ENCODE results near the gene H2BK1.

Gene H2BK1

DNA sequence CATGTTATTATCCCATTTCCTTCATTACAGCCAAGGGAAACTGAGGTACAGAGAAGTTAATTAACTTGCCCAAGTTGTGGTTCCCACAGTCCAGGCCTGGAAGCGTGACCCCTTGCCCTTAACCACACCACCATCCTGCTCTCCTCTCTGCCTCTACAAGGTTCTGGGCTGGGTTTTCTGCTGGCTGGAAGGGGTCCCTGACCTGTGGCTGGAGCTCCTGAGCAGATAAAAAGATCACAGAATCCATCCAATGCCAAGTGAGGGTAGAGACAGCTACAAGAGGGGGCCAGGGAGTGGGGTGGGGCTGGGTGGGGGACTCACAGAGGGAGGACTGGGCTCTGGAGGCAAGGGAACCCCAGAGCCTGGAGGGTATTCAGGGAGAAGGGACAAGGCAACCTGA lies 33.0 kb downstream of the H2BK1 start:
- no peak for DNase-seq (ENCODE audit: low spot score)

DNA sequence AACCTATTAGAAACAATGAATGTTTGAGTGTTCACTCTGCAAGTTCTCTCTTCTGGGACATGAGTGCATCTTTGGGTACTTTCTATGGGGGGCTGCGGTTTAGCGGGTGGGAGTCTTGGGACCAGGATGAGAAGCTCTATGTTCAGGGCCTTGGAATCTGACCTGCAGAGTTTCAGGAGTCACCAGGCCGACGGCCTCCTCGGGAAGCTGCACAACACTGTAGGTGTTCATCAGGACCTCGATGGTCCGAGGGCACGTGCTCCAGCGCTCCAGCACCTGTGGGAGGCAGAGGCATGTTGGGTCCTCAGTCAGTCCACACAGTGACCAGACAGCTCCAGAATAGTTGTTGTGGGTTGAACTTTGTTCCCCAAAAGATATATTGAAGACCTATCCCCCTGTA lies 33.9 kb downstream of the H2BK1 start:
- DNase-seq (ENCODE audit: low spot score): no peak

DNA sequence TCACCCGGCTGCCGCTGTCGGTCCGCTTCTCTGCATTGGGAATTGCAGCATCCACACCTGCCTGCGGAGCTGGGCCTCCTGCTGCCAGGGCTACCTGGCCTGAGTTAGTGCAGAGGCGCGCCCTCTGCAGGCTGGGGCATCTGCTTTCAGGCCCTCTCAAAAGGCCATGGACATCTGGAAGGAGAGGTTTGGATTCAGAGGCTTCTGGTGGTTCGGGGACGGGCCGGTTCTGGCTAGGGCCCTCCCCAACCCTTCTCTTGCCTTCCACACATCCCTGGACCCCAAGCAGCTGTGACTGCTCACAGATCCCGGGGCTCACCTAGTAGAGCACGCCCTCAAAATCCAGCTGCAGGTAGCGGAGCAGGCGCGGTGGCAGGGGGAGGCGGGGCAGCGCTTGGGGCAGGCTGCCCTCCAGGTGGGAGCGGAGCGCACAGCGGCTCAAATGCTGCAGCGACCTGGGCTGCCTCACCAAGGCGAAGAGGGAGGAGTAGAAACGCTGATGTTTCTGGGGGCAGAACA lies 34.4 kb downstream of the H2BK1 start:
- DNase-seq (ENCODE audit: low spot score): no peak

DNA sequence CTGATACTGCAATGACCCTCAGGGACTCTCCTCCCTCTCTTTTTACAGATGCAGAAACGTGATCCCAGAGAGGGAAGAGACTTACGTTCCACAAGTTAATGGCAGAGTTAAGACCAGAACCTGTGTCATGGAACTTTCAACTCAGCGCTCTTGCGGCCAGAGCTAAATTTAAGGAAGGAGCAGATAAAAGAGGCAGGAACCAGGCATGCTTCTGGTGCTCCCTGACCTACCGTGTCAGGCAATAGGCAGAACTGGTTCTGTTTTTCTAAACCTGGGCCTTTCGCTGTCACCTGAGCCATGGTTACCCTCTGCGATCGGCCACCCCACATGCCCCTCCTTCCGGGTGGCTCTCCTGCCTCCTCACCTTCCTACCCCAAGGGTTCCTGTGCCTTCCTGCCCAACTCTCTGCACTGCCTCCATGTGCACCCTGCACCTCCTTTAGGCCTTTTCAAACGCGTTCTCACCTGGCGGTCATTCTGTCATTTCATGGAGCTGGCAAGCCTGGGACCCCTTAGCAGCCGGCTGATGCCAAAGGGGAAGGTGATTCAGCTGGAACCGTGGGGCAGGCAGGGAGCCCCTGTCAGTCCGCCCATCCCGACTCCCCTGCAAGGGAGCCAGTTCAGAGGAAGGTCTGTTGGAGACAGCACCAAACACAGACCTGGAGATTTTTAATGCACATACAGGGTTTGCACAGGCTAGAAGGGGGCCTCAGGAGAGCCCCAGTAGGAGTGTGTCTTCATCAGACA lies 35.1 kb downstream of the H2BK1 start:
- DNase-seq (ENCODE audit: low spot score): no peak

DNA sequence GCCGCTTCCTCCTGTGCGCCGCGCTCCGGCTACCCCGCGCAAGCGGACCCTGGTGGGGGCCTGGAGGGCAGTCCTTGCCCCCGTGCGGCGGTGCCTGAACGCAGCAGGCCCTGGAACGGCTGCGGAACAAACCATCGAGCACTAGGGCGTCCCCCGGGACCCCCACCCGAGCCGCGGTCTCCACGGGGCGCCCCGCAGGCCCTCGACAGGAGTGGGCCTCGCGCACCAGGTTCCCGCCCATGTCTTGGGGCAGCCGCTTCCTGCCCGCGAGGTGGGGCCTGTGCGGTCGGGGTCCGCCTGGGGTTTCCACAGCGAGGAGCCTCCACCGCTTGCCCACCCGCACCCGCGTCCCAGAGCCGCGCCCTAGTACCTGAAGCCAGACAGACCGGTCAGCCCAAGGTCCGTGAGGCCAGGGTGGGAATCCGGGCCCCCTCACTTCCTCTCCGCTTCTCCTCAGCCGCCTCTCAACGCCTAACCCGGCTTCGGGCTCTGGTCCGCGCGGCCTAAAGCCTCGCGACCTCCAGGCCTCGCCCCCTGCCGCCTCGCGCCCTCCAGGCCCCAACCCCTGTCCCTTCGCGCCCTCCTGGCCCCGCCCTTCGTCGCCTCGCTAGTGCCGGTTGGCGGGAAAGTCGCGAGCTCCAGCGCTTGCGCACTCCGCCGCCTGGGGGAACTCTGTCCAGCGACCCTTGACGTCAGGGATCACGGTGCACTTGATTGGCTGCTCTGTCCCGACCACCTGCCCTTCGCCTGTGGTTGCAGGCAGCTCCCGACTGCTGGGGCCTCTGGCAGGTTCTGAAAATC lies 35.8 kb downstream of the H2BK1 start:
- DNase-seq (ENCODE audit: low spot score): no peak

DNA sequence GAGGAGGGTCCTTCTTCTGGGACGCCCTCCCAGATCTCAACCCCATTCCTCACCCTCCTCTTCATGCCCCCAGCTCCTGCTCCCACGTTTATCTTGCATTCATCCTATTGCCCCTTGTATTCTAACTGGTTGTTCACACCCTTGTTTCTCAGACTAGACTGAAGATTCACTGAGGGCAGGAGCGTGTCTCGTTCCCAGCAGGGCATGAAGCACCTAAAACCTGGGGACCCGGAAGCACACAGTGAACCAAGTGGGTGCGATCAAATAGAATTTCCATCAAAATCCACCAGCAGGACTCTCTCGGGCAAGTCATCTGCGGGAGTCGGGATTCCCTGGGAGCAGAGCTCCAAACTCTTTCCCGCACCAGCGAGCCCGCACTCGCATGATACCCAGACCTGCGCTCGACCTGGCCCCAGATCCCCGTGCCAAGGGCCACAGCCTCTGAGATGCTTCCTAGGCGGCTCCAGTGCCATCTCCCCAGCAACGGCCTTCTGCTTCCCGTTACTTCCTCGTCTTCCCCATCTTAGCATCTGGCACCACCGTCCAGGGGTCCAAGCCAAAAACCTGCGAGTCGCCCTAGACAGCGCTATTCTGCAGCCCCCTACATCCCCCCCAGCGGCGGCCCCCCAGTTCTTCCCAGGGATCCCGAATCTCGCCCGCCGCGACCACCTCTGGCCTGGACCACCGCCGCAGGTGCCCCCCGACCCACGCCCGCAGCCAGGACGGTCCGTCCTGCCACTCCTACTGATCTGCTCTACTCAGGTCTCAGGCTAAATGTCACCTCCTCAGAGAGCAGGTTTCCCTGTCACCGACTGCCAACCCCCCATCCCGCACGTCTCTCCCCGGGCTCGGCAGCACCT lies 36.7 kb downstream of the H2BK1 start:
- no peak for DNase-seq (ENCODE audit: low spot score)

DNA sequence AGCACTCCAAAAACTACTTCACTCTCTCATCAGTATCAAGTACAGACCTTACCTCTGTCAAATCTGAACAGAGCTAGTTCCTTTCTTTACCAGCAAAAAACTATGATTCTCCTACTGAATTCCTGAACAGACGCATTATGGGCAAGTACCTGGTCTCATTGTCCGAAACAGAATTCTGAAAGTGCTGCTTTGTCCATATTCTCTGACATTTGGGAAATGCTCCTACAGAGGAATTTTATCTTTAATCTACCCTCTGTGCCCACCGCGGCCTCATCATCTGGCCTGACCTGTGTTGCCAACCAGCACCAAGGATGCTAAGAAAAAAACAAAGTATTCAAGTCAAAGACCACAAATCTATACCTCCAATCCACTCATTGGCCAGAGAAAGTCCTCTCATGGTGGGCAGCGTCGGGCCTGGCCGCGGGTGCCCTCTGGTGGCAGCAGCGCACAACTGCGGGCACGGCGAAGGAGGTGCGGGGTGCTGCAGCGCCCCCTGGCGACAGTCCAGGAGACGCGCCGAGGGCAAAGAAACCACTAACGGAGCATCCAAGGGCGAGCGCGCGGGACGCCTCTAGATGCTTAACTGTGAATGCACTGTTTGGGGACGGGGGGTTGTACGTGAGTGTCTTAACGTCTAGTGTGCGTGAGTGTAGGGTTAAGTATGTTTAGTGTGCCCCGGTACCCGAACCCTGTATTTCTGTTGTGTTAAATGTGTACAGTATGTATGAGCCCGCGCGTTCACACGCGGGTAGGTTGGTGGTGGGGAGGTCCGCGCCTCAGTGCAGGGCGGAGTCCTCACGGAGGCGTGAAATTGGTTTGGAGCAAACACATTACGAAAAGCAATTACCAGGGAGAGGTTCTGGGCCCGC lies 37.8 kb downstream of the H2BK1 start:
- peak; percentile 75 for DNase-seq (ENCODE audit: low spot score)

DNA sequence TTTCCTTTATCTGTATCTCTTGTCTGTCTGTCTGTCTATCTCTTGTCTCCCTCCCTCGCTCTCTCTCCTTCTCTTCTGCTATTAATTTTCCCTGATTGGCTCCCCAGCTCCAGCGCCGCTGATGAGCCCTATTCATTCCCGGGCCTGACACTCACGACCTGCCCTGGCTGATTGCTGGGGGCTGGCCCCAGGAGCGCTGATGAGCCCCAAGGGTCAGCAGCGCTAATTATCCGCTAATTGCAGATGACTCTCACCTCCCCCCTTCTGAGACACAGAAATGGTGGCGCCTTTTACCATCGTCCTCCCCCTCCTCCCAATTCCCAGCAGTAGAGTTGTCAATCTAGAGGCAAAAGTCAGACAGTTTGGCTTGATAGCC lies 41.5 kb downstream of the H2BK1 start:
- no peak for DNase-seq (ENCODE audit: low spot score)

DNA sequence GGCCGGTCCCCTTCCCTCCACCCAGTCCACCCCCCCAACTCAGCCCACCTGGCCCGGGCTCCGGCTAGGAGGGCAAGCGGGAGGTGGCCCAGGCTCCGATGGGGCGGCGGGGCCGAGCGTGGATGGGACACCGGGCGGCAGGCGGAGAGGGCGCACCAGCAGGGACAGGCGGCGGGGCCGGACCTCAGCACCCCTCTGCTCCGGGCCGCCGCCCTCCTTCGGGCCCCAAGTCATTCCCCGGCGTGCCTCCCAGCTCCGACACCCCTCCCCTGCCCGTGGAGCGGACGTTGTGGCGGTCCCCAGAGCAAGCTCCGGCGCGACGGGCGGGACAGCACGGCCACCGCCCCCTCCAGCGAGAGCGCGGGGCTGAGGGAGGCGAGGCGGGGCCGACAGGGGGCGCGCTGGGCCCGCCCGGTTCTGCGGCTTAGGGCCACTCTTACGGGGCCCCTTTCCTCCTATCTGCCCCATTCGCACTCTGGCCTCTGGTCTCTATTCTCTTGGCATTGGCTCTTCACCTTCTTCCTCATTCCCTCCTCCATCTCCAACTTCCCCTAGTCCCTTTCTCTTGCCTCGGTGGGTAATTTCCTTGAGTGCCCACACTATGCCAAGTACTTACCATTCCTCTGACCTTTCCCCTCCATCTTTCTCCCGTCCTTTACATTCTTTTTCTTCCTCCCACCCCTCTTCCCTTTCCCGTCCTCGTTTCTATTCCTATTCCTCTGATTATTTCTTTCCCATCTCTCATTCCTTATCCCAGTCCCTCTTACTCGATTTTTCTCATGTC lies 42.1 kb downstream of the H2BK1 start:
- DNase-seq (ENCODE audit: low spot score): peak; percentile 40

DNA sequence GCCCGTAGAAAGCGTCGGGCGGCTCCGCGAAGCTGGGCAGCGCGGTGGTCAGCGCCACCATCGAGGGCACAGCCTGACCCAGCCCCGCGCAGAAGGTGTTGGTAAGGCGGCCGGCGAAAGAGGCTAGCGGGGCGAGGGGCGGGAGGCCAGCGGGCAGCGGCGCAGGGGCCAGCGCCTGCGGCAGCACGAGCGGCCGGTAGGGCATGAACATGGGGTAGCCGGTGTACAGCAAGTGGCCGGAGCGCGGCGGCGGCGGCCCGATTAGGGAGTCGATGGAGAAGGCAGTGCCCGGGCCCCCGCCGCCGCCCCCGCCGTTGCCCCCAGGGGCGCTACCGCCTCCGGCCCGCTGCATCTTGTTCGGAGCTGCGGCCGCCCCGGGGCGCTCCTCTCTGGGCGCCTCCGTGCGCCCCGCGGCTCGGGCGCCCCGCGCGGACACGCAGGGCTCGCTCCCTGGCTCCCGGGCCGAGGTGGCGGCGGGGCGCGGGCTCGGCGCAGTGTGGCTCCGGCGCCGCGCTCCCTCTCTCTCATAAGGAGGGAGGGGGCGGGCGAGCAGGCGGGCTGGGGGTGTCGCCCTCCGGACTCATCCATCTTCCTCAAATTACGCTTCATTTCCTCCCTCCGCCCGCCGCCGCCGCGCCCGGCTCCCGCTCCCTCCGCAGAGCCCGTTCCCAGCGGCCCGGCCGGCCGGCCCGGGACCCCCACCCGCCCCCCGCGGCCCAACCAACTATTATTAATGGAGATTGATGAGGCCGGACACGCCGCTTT lies 42.9 kb downstream of the H2BK1 start, which contains the start of gene GBX1:
Gene GBX1 (minus strand): TSS at position 498 of the 765 bp plus-strand sequence. CDS start 146 bp downstream, at position 352.
- DNase-seq (ENCODE audit: low spot score): no peak

DNA sequence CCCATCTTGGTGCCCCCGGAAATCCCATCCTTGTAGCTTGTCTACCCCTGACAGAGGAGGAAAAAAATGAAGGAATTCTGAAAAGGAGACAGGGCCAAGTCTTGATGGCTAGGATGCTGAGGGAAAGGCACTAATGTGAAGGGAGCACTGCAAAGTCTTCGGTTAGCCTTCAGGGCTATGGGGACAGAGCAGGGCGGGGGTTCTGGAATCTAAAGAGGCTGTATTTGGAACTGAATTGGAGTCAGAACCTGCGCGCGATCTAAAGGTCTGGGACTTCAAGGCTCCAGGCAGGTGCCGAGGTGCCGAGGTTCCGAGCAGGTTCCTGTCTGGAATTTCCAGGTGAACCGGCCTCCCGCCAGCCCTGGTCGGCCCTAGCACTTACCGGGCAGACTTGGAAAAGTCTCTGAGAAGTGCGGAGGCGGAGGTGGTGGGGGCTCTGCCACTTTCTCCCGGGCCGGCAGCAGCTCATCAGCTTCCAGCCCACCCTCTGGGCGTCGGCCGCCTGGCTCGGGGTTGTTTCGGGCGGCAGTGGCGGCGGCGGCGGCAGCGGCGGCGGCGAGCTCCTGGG lies 43.6 kb downstream of the H2BK1 start:
- no peak for DNase-seq (ENCODE audit: low spot score)

DNA sequence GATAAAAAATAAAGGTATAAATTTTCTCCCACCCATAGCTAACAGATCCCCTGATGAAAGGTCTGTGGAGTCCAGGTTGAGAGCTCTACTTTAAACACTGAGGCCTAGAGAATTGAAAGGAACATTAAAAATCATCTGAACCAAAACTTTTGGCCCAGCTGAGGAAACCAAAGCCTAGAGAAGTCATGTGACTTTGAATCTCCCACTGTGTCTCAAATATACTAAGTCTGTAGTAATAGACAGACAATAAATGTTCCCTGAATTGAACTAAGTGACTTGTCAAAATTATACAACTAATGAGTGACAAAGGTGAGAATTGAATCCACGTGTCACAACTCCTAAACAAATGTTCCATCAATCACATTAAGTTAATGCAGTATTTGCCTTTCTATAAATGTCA lies 48.5 kb downstream of the H2BK1 start:
- no peak for DNase-seq (ENCODE audit: low spot score)

Measured in CD4-positive, alpha-beta T cell treated with Interleukin-6 at 100 ng/mL for 8 hours (primary cell).